Measurements from ENCODE around the gene KMO.

Gene KMO

DNA sequence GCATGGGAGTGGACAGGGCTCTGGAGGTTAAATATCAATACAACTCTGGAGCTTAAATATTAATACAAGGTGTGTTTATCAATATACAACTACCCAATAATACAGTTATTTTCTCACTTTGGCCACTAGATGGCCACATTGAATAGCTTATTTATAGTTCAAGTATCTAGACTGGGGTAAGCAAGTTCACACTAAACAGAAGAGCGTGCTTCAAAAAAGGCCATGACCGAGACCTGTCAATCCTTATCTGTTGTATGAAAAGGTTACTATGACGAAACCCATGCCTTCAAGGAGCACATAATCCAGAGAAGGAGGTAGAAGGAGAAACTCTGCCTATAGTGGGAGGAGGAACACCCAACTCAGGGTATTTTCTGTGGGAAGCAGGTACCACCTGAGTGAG is 78.9 kb downstream of the KMO start:
- no peak for DNase-seq (ENCODE audit: low spot score)
- no peak overlapping the region for H3K27ac ChIP-seq

DNA sequence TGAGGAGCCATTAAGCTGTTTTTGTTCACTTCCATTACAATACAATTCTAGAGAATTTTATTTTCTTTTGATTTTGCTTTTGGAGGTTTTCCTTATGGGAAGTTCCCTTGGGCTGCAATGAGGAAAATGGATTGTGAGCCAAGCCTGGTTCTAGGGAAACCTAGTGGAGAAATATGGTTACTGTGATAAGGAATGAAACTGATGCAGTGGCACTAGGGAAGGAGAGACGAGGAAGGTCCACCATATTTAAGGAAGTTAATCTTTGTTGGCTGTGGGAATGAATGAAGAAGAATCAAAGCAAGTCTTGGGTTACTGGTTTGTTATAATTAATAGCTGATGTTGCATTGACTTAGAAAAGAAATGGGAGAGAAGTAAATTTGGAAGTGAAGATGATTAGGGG is 79.6 kb downstream of the KMO start:
- no peak for DNase-seq (ENCODE audit: low spot score)
- Histone ChIP-seq H3K27ac (no peak overlapping the region), H3K4me3 (no peak overlapping the region)
- TF ChIP-seq CTCF (IDR thresholded peaks at IDR 0.05): no peak

More for the DNA sequence above, 78.9 kb downstream of the KMO start:
- TF ChIP-seq CTCF (IDR thresholded peaks at IDR 0.05): peak; percentile 42
- no peak overlapping the region for H3K4me3 ChIP-seq

DNA sequence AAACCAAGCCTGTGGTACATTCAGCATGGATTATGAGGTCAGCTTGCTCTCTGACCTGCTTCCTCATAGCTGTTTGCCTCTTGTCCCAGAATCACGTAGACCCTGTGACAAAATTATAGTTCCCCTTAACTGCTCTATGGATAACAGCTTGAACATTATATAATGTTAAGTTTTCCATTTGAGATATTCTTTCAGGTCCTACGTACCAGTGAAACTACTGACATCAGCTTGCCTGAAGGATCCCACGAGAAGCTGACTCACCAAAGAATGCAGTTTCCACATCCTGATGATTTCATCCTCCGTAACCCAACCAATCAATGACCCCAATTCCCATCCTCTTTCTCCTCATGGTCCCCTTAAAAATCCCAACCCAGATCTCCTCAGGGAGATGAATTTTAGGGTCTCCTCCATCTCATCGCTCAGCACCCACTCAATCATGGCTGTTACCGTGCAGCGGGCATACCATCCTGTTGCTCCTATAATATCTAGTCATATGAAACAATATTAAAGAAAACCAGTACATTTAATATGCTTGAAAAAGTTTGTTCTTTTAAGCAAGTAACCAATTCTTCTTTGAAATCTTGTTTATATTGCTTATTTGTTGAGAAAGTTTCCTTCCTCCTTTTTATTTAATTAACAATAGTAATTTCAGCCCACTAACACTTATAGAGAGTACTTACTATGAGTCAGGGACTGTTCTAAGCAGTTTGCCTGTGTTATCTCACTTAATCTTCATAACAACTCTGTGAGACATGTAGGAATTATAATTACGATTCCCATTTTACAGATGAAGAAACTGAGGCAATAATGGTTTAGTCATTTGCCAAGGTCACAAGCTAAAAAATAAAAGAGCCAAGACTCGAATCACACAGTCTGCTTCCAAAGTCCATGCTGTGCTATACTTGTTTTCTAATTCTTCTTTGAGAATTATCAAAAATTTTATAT is 80.6 kb downstream of the KMO start:
- DNase-seq (ENCODE audit: low spot score): no peak
- Histone ChIP-seq H3K27ac (no peak overlapping the region), H3K4me3 (no peak overlapping the region)
- no peak for TF ChIP-seq CTCF (IDR thresholded peaks at IDR 0.05)

DNA sequence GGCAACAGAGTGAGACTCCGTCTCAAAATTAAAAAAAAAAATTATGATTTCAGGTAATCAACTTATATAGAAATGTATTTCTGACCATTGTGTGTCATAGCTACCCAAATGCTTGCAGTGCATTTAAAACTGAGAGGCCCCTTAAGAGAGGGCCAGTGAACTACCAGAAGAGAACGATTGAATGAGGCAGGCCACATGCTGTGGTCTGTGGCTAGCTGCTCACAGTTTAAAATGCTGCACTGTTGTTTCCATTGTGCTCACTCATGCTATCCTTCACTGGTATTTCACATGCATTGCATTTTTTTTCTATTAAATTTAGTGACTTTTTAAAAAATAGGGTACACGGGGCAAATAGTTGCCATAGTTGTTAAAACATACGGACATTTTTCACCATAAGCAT is 82.0 kb downstream of the KMO start:
- no peak for TF ChIP-seq CTCF (IDR thresholded peaks at IDR 0.05)
- no peak overlapping the region for H3K4me3 ChIP-seq
- DNase-seq (ENCODE audit: low spot score): no peak
- H3K27ac ChIP-seq: no peak overlapping the region

DNA sequence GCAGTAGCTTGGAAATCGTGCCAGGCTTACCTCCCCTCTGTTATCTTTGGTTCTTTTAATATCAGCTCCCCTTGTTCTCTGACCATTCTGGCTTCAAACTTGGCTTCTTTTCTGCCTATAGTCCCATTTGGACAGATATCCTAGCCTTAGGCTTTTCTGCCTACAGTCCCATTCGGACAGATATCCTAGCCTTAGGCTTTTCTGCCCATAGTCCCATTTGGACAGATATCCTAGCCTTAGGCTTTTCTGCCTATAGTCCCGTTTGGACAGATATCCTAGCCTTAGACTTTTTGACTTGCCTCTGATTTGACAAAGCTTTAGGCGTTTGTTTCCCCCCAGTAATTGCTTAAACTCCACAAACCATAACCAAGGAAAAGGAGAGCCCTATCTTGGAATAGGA is 82.4 kb downstream of the KMO start:
- DNase-seq (ENCODE audit: low spot score): no peak
- no peak for TF ChIP-seq CTCF (IDR thresholded peaks at IDR 0.05)
- no peak overlapping the region for H3K4me3 ChIP-seq
- H3K27ac ChIP-seq: no peak overlapping the region

DNA sequence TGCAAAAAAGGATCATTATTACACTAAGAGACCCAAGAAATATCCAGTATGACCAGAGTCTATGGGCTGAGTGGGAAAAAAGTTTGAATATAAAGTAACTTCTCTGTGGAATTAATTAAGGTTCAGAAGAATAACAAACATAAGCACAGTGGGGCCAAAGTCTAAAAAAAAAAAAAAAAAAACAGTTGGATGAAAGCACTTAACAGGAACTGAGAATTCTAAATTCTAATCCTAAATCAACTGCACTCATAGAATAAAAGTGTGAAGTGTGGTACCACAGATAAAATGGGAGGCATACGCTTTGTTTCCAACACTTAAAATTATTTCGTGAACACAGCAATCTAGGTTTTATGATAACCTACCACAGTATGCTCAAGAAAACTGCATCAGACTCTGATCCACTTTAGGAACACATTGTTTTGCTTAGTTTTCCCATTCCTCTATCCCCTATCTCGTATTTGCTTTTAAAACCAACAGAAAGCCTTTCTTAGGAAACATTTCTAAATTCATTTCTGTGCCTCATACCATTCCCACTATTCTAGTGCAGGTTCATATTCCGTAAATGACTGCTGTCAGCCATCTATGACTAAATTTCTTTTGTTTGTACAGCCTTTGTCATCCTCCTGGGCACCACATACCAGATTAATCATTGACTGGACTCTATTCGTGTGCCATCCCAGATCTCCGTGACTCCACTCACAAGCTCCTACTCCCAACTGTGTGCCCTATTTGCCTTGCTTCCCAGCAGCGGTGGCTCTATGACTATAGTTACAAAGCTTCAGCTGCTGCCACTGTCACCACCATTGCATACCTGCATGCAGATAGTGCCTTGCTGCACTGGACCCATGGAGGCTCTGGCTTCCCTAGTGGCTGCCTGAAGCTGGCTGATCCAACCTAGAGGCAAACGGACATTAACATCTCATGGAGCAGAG is 83.1 kb downstream of the KMO start:
- Histone ChIP-seq H3K27ac (no peak overlapping the region), H3K4me3 (no peak overlapping the region)
- no peak for TF ChIP-seq CTCF (IDR thresholded peaks at IDR 0.05)
- no peak for DNase-seq (ENCODE audit: low spot score)
